ENCODE measurements around the gene PNLIPRP2.
A peak's percentile ranks its signal among the peaks of the same experiment; 100 is the strongest.

Gene PNLIPRP2

GRCh38 chr10:116655568-116655967 is 34.8 kb downstream of the PNLIPRP2 start:
- DNase-seq (ENCODE audit: low spot score) = no peak

- DNase-seq (ENCODE audit: low spot score) = no peak
Observed at GRCh38 chr10:116656044-116656443, 35.3 kb downstream of the PNLIPRP2 start.

- DNase-seq (ENCODE audit: low spot score) = no peak
Observed at GRCh38 chr10:116657863-116658551, 37.3 kb downstream of the PNLIPRP2 start.

- no peak for DNase-seq (ENCODE audit: low spot score)
Observed at GRCh38 chr10:116659049-116659670, 38.4 kb downstream of the PNLIPRP2 start.

GRCh38 chr10:116660860-116661259 is 40.1 kb downstream of the PNLIPRP2 start:
- DNase-seq (ENCODE audit: low spot score) = no peak

DNA sequence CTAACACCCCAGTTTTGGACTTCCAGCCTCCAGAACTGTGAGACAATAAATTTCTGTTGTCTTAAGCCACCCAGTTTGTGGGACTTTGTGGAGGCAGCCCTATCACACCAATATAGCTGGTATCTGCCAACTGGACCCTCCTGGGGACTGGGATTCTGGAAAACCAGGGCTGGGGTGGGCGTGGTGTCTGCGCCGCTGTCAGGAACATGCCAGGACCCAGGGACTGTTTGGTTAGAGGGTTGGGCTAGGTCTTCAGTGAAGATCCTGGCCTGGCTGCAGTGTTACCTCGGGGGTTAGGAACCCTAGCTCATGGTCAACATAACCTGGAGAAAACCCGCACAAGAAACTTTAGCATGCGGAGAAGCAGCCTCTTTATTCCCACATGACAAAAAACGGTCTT is 42.6 kb downstream of the PNLIPRP2 start:
- no peak for DNase-seq (ENCODE audit: low spot score)

- DNase-seq (ENCODE audit: low spot score) = no peak
Observed at GRCh38 chr10:116664631-116665030, 43.9 kb downstream of the PNLIPRP2 start.

DNA sequence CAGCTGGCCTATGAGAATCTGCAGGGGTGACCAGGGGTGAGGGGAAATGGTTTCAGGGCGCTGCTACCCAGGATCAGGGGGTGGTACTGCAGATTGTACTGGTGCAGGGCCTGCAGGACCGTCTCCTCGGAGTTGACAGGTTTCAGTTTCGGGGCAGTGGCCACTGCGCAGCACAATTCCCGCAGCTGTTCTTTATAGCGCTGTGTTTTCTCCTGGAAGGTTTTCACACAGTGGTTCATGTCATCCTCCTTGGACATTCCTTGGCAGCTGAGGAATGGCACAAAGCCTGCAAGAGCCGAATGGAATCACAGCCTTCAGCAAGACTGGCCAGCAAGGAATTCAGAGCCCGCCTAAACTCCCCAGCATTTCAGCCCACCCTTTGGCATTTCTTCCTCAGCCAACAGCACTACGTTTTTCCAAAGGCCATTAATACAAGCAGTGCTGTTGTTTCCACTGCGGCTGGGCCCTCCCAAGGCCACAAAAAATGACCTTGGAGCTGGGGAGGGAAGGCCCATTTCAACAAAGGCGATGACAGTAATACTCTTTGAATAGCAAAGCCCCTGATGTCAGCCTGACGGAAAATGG is 44.9 kb downstream of the PNLIPRP2 start:
- peak; percentile 30 for DNase-seq (ENCODE audit: low spot score)

DNA sequence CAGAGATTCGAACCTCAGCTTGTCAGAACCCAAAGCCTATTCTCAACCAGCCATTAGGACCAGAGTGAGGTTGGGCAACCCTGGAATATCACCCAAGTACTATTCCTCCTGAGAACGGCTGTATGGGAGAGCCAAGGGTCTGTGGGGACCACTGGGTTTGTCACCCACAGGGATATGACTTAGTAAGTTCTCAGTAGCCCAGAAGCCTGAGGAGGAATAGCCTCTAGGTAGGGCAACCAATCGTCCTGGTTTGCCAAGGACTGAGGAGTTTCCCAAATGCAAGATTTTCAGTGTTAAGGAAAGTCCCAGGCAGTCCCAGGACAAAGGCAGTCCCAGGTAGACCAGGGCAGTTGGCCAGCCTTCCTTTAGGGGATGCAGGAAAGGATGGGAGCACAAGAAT is 46.7 kb downstream of the PNLIPRP2 start:
- DNase-seq (ENCODE audit: low spot score) = no peak

DNA sequence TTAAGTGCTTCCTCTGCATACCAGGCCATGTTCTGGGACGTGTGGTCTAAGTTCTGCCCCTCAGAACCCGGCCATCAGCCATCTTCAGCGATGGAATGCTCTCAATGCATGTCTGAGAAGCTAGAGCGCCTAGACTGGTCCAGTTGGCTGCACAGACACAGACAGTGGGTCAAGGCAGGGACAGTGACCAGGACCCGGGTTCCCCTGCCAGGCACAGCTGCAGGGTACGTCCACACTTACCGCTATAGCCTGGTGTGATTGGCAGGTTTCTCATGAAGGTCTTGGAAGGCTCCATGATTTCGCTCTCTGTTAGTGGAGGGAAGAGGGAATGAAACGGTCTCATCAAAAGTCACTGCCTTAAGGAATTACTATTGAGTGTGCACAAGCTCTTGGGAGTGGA is 47.3 kb downstream of the PNLIPRP2 start:
- DNase-seq (ENCODE audit: low spot score) = no peak

DNA sequence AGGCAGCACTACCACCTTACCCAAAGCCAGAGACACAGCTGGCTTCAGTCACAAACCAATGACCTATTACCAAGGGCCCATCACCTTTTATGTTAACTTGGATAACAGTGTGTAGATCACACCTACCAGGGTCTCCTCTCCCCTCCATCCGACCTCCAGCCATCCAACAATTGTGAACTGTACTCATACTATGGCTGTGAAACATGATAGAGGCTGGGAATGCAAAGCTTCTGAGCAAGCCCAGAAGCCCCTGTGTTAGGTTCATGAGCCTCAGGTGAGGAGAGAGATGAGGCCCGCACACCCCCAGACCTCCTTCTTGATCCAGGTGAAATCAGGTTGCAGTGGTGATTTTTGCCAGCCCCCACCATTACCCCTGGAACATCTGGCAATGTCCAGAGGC is 47.7 kb downstream of the PNLIPRP2 start:
- DNase-seq (ENCODE audit: low spot score) = no peak

- no peak for DNase-seq (ENCODE audit: low spot score)
Observed at GRCh38 chr10:116669080-116669479, 48.3 kb downstream of the PNLIPRP2 start.

DNA sequence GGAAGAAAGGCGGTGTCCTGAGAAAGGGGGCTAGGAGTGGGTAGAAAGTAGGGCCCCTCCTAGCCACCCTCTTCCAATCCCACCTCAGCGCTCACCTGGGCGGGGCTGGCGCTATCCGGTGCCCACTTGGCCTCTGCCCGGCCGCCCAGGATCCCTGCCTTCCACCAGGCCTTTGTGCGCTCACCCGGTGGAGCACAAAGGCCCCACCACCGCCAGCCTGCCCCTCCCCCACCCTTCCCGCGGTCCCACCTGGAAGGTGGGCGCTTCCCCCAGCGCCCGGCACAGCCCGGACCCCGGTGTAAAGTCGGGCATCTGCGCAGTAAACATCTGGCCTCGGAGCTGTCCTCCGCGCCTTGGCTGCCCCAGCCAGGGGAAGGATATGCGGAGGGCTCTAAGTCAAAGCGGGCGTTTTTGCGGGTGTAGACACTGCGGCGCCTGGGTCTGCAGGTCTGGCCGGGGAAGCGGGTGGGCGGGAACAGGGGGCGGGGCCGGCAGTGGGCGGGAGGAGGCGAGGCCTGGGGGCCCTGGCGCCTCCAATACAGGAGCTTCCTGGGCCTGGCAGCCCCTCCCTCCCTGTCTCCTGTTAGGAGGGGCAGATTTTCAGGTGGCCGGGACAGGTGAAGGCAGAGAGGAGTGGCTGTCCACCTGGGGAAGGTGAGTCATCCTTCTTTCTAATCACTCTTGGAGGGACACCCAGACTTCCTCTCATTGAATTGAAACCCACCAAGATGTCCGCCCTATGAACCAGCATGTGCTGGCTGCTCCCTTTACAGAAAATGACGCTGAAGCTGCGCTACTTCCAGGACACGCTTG is 49.3 kb downstream of the PNLIPRP2 start:
- DNase-seq (ENCODE audit: low spot score) = no peak

DNA sequence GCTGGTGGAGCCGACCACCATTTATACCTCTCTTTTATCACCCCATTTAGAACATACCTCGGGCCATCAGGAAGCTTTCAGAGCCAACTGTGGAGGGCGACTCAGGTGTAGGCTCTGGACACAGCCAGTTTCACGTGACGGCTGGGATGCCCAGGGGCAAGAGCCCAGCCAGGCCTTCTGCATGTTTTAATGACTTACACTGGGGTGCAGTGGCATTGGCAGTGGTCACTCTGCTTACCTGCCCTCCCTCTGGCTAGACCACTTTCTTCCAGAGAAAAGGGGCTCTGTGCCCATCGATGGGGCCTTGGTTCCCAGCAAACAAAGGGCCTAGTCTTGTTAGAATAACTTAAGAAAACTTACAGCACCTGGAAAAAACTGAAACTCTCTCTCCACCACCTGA is 50.0 kb downstream of the PNLIPRP2 start:
- no peak for DNase-seq (ENCODE audit: low spot score)

DNA sequence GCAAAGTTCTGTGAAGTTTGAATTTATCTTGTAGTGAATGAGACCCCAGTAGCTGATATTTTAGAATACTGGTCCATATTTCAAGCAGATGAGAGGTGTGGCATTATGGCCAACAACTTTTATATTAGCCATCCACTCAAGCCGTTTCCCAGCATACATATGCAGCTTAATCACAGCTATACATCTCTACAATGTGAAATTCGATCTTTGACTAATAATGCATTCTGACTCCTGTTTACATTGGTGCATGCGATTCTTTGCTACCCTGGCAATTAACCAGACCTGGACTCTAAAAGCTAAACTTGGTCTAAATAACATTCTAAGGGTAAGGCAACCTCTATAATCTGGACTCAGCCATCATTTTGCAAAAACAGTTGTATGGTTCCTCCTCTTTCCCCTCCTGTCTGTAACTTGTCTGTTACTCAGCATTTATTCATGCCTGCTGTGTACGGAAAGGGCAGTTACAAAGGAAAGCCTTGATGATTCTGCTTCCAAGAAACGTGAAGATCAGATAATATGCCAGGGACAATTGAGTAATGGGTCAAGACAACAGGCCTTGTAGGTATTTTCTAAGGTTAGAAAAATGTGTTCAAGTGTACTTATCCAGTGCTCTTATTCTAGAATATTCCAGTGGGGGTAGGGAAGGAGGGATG is 50.6 kb downstream of the PNLIPRP2 start:
- no peak for DNase-seq (ENCODE audit: low spot score)

GRCh38 chr10:116672891-116673290 is 52.1 kb downstream of the PNLIPRP2 start:
- no peak for DNase-seq (ENCODE audit: low spot score)

- no peak for DNase-seq (ENCODE audit: low spot score)
Observed at GRCh38 chr10:116673866-116674265, 53.1 kb downstream of the PNLIPRP2 start.

DNA sequence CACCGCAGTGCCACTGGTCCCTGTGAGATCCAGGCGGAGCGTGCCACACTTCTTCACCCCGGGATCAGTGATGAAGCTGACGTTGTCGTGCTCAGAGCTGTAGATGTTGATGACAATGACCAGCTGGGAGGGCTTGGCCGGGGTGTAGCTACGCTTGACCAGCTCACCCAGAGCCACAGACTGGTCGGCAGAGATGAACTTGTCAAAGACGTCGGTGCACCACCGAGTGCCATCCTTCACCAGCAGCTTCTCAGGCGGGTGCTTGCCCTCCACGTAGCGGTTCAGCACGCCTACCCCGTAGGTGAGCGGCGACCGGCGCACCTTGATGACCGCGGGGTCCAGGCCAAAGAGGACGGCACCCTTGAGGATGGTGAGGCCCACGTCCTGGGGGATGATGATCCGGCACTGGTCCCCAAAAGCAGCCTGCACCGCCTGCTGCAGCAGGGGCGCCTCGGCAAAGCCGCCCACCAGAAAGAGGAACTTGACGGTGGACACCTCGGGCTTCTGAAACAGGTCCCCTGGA is 54.2 kb downstream of the PNLIPRP2 start:
- DNase-seq (ENCODE audit: low spot score) = no peak

DNA sequence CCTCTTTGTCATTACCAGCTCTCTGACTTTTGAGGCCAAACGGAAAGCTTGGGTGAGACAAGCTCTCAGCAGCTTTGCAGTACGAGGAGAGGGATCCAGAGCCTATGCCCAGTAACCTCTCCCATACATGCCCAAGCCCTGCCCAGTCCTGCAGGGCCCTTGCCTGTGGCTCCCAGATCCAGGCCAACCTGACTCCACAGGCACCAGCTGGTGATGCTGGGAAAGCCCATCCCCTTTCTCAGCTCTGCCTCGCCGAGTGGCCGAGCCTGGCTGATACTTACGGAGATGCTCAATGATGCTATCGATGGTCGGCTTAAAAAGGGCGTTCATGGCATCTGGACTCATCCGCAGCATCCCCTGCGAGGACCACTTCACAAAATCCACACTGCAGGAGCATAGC is 55.4 kb downstream of the PNLIPRP2 start:
- DNase-seq (ENCODE audit: low spot score) = no peak

GRCh38 chr10:116676633-116677032 is 55.9 kb downstream of the PNLIPRP2 start:
- no peak for DNase-seq (ENCODE audit: low spot score)

DNA sequence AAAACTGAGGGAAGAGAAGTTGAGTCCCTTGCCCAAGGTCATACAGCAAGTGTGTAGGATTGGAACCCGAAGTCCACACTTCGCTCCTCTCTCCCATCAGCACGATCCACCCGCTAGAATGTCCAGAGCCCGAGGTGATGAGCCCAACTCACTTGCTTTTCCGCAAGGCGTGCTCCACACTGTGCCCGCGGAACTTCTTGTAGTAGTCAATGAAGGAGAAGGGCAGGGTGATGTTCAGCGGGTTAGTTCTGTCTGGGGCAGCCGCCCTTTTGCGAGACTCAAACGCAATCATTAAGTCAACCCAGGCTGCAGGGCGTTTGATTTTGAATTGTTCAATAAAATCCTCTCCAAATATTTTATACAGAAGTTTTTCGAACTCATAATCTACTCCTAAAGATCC is 58.6 kb downstream of the PNLIPRP2 start:
- DNase-seq (ENCODE audit: low spot score) = no peak

- no peak for DNase-seq (ENCODE audit: low spot score)
Observed at GRCh38 chr10:116683166-116683565, 62.4 kb downstream of the PNLIPRP2 start.
